ENCODE data around the gene GPR183. TPM values are rescaled to one million over a fixed set of nuclear protein-coding genes. Genes with fewer than 3 reads are reported as not detected.
A peak's percentile ranks its signal among the peaks of the same experiment; 100 is the strongest.

Gene GPR183
- polyA plus RNA-seq, 10 donors: 1.3 to 6.7 (median 2.5) TPM

DNA sequence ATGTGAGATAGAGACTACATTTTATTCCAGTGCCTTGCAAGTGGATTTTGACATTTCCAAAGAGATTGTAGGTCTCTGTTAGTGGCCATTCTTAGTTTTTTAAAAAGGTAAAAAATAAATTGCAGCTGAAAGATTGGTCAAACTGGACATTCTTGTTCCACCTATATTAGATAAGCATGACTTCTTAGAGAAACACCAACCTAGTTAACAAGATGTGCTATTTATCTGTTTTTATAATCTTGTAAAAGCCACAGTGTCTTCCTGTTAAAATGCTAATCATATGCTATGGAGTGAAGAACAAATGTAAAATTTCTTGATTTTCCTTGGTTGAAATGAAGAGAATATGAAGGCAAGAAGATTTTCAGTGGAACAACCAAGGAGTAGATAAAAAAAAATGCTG, 33.4 kb upstream of the GPR183 start:
- DNase-seq: no peak

GRCh38 chr13:99339736-99340397, 32.7 kb upstream of the GPR183 start:
- DNase-seq: no peak

DNA sequence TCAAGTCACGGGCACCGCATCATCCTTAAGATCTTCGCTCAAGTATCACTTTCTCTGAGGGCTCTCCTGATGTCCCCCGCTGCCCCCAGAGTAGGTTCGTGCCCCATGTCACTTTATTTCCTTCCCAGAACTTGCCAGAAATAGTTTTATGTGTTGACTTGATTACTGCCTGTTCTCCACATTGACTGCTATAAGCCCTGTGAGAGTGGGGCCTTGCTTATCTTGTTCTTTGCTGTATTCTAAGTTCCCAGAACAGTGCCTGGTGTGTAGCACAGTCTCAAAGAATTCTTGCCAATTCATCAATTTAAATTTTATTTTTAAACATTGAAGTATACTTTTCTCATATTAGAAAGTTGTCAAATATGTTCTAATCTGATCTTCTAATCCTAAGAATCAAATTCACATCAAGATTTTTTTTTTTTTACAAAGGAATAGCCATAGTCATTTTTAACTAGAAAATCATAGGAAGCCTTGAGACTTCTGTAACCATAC, 32.1 kb upstream of the GPR183 start:
- no peak for DNase-seq

- DNase-seq: no peak
Observed at GRCh38 chr13:99335603-99336002, 28.4 kb upstream of the GPR183 start.

DNA sequence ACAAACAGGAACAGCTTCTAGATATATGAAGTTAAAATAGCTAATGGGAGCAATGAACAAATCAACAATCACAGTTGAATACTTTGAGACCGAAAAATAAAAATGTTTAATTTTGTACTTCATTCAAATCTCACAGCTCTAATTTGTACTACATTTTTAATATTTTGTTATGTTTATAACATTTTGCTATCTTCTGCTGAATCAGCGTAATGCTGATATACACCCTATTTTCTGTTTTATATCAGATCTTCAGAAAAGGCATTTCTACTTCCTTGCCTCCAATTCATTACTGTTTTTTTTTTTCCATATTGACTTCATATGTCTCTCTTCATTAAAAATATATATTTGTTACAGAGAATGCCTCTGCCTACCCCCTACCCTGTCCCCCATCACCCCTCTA, 27.9 kb upstream of the GPR183 start:
- no peak for DNase-seq

DNA sequence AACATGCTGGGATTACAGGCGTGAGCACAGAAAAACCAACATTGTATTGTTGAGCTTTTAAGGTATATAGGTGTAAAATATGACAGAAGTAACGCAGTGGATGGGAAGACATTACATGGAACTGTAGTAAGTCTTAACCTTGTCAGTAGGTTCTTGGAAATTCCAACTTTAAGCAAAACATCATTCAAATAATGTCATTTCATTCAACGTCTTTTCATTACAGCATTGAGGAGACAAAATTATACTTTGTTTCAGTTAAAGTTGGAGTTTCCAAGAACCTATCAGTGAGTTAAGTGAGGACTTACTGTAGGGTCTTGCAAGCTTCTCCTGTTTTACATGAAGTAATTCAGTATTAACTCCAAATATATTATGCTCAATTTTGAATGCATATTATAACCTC, 27.0 kb upstream of the GPR183 start:
- DNase-seq: no peak

DNA sequence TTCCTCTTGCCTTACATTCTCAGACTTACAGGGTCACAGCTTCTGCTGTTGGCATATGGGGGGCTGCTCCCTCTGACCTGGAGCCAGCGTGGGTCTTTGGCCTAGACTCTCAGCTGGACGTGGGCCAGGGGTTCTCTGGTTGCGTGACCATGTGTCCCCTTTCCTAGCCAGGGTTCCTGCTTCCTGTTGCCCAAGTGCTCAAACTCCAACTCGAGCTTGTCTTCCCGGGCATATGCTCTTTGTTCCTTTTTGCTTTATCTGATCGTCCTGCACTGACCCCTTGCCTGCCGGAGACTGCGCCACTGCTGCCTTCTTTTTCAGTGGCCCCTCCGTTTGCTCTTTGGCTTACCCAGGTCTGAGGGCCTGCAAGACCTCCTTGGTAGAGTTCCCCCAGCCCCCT, 25.3 kb upstream of the GPR183 start:
- no peak for DNase-seq

DNA sequence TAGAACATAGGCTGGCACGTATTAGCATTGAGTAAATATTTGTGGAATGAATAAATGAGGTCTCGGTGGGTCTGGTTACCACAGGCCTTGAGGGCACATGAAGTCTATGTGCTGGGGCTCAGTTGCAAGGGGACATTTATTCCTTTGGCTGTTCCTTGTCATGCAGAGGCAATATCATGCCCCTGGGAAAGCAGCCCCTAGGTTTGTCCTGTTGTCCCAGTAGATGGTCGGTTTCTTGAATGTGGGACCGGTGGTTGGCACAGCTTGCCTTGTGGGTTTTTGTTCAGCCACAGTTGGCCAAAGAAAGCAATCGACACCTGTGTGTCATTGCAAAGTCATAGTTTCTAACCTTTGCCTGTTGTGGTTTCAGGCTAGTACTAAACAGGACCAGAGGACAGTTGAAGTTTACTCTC, 24.7 kb upstream of the GPR183 start:
- DNase-seq: no peak

DNA sequence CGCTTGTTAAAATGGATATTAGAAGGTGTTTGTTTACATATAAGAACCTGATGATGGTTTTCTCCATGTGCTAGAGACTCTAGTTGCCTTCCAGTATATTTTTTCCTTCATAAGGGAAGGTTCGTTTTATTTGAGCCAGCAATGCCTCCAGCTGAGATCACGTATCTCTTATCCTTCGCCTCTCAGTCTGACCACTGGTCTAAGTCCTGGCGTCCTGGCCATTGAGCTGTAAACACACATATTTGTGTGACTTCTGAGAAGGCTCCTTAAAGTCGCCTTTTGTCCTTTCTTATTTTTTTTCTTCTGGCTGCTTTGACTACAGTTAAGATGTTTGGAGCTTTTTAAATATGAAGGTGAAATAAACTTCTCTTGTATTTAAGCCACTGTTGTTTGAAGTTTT, 23.7 kb upstream of the GPR183 start:
- no peak for DNase-seq

DNA sequence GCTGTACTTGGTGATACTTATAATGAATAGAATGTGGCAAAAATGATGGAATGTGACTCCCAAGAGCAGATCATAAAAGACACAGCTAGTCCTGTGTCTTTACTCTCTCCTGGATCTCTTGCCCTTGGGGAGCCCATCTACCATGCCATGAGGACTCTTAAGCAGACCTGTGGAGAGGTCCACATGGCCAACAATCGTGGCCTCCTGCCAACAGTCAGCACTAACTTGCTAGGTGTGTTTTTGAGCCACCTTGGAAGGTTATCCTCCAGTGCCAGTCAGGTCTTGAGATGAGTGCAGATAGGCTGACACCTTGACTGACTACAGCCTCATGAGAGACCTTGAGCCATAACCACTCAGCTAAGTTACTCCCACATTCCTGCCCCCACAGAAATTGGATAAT, 22.3 kb upstream of the GPR183 start:
- no peak for DNase-seq

DNA sequence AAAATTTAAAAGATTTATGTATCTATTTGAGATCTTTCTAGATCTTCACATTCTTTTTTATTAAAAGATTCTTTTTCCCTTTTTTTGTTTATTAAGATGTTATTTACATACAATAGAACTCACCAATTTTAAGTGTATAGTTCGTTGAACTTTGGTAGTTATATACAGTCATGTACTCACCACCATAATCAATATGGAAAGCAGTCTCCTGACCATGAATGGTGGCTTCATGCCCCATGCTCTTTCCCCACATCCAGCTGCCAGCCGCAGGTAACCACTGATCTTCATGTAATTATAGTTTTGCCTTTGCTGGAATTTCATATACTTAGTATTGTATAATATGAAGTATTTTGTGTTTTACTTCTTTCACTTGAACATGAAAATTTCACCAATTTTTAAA, 20.6 kb upstream of the GPR183 start:
- no peak for DNase-seq

GRCh38 chr13:99327126-99327525, 19.9 kb upstream of the GPR183 start:
- no peak for DNase-seq

GRCh38 chr13:99326012-99326411, 18.8 kb upstream of the GPR183 start:
- no peak for DNase-seq

GRCh38 chr13:99323488-99323887, 16.3 kb upstream of the GPR183 start:
- DNase-seq: no peak

DNA sequence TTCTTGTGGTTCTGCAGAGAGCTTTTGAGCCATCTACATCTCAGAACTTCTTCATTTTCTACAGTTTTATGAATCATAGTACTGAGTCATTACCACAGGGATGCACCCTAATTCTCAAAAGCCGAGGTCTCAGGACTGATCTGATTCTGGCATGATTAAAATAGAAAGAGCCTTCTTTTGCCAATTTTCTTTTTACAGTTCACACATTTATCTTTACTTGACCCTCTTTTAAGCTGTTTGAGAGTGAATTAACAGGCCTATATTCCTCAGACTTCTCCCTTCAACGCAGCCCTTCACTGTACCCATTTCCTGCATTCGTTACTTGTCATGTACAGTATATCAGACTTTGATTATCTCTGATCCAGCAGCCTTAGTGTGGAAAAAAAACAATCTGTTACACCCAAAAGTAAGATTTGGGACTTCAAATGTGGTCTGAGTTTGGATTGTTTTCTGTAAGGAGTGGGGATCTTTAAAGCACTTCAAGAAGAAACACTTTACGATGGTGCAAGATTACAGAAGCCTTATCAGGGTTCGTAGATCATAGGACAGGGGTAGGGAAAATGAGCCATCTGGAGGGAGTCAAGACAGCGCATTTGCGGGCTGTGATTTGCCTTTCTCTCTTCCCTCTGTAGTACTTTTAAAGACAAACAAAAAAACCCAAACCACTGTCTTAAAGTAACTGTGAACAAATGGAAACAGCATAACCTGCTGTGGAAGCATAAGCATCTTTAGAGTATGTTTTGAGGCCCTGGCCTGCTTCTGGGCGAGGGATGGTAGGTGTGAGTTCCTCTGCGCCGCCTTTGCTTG, 15.3 kb upstream of the GPR183 start:
- DNase-seq: peak in 1 of 3 donors; percentile 56

DNA sequence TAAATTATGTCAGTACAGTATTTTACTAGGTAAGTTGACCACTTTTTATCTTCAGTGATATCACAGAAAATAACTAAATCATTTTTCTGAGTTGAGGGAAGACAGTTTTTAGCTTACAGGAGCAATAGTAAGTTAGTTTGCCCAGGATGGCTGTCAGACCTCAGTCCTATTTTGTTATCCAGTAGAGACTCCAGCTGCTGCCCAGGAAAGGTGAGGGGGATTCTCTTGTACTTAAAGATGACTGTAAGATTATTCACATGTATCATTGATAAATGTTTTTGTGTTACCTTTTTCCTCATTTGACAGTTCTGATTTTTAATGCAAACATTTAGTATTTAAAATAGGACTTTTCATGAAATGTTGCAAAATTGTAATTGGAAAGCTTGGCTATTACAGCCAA, 14.5 kb upstream of the GPR183 start:
- DNase-seq: no peak

DNA sequence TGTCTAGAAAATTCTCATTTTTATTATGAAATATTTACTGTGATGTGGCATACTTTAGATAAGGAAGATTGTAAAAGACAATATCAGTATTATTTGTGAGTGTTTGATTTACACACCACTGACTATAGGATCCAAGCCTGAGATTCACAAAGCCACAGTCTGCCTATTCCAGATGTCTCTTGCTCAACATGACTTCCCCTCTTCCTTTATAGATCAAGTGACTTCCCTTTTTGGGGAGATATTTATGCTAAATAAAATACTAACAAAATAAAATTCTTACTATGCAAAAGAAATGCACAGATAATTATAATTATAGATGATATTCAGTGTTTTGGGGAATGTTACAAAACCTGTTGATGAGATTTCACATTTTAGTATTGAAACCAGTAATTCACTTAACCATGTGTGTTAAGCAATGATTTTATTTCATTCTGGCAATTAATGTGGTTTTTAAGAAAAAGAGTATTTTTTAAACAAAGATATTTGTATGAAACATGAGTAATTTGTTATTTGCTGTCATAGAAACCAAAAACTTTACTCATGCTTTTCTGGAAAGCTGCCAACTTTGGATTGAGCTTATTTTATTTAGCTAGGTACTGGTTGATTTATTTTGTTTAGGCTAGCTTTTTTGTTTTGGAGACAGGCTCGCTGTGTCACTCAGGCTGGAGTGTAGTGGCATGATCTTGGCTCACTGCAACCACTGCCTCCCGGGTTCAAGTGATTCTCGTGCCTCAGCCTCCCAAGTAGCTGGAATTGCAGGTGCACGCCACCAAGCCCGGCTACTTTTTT, 13.7 kb upstream of the GPR183 start:
- DNase-seq: peak; percentile 61 to 80 (median 74)

- DNase-seq: no peak
Observed at GRCh38 chr13:99316657-99317256, 9.6 kb upstream of the GPR183 start.

- DNase-seq: no peak
Observed at GRCh38 chr13:99316224-99316623, 9.0 kb upstream of the GPR183 start.

DNA sequence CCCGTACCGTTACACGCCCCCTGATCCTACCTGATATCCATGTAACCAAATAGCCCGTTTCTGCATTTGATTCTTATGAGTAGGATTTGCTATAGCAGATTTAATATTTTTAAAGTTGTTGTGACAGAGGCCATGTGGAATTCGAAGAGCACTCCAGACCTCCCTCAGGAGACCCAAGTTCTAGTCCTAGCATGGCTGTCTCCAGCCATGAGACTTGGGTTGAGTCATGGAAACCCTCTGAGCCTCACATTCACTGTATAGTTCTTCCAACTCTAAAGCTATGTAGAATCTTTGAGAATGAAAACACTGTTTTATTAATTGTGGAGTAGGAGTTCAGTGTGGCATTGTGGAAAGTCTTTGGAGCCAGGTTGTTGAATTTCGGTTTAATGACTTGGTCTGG, 8.0 kb upstream of the GPR183 start:
- DNase-seq: no peak

GRCh38 chr13:99314640-99315176, 7.5 kb upstream of the GPR183 start:
- DNase-seq: peak in 1 of 3 donors; percentile 34

GRCh38 chr13:99313941-99314340, 6.7 kb upstream of the GPR183 start:
- DNase-seq: no peak

All from muscle of back (tissue), 11 donors.